ENCODE data around the gene POLR2H. TPM values are rescaled to one million over a fixed set of nuclear protein-coding genes. Genes with fewer than 3 reads are reported as not detected.

POLR2H gene
- total RNA-seq, 1 donor from 2014 or later = 64.3 TPM

DNA sequence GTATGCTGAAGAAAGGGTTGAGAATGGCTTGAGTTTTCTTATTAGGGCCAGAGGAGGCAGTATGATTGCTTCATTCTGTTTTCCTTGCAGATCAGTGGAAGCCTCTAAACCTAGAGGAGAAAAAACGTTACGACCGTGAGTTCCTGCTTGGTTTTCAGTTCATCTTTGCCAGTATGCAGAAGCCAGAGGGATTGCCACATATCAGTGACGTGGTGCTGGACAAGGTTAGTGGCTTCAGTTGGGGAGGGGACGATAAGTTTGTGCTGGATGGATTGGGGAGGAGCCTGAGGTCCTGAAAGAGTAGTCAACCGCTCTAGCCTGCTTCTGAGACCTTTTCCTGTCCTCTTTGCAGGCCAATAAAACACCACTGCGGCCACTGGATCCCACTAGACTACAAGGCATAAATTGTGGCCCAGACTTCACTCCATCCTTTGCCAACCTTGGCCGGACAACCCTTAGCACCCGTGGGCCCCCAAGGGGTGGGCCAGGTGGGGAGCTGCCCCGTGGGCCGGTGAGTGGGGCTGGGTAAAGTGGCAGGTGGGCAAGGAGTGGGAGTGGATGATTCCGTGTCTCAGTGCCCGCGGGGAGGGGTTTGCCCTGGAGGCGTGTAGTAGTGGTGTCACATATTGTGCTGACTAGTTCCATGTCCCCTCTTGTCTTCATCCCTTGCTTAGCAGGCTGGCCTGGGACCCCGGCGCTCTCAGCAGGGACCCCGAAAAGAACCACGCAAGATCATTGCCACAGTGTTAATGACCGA lies 38.6 kb upstream of the POLR2H start:
- peaks cover 27 to 78% of the 10 kb centered on the region in 2 donors for H3K36me3 ChIP-seq
- TF ChIP-seq POLR2AphosphoS5 (IDR thresholded peaks at IDR 0.05; ENCODE audit: insufficient read depth in 1 of 2, low read depth in 1 of 2) = no peak
- no peak for TF ChIP-seq POLR2A (IDR thresholded peaks at IDR 0.05)
- TF ChIP-seq, protein P1, sequence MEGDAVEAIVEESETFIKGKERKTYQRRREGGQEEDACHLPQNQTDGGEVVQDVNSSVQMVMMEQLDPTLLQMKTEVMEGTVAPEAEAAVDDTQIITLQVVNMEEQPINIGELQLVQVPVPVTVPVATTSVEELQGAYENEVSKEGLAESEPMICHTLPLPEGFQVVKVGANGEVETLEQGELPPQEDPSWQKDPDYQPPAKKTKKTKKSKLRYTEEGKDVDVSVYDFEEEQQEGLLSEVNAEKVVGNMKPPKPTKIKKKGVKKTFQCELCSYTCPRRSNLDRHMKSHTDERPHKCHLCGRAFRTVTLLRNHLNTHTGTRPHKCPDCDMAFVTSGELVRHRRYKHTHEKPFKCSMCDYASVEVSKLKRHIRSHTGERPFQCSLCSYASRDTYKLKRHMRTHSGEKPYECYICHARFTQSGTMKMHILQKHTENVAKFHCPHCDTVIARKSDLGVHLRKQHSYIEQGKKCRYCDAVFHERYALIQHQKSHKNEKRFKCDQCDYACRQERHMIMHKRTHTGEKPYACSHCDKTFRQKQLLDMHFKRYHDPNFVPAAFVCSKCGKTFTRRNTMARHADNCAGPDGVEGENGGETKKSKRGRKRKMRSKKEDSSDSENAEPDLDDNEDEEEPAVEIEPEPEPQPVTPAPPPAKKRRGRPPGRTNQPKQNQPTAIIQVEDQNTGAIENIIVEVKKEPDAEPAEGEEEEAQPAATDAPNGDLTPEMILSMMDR (IDR thresholded peaks at IDR 0.05) = no peak
- no peaks in the 10 kb centered on the region for H3K27me3 ChIP-seq
- no peaks in the 10 kb centered on the region for H3K9me3 ChIP-seq
- H3K27ac ChIP-seq = no peak overlapping the region
- H3K4me3 ChIP-seq = no peak overlapping the region
- intact Hi-C loops (cut with DNase I) = no loop called here
- H3K4me1 ChIP-seq = peaks cover 41% of the 10 kb centered on the region
- DNase-seq (ENCODE audit: extremely low spot score in 2 of 2) = no peak

DNA sequence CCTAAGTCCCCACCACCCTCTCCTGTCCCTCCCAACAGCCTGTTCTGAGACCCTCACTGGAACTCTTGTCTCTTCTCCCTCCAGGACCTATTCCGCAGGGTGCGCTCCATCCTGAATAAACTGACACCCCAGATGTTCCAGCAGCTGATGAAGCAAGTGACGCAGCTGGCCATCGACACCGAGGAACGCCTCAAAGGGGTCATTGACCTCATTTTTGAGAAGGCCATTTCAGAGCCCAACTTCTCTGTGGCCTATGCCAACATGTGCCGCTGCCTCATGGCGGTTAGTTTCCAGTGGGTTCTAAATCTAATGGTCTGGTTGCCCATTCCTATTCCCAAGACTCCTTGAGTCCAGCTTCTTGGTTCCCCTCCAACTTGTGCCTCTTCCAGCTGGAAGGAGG lies 37.8 kb upstream of the POLR2H start:
- Histone ChIP-seq H3K4me1 (peaks cover 33% of the 10 kb centered on the region), H3K27me3 (no peaks in the 10 kb centered on the region), H3K9me3 (no peaks in the 10 kb centered on the region), H3K4me3 (no peak overlapping the region), H3K36me3 (peaks cover 28 to 83% of the 10 kb centered on the region in 2 donors), H3K27ac (no peak overlapping the region)
- DNase-seq (ENCODE audit: extremely low spot score in 2 of 2) = no peak
- intact Hi-C loops (cut with DNase I) = no loop called here
- TF ChIP-seq, protein P1 (IDR thresholded peaks at IDR 0.05) = no peak
- TF ChIP-seq POLR2AphosphoS5 (IDR thresholded peaks at IDR 0.05; ENCODE audit: insufficient read depth in 1 of 2, low read depth in 1 of 2) (no peak), POLR2A (IDR thresholded peaks at IDR 0.05) (no peak)

DNA sequence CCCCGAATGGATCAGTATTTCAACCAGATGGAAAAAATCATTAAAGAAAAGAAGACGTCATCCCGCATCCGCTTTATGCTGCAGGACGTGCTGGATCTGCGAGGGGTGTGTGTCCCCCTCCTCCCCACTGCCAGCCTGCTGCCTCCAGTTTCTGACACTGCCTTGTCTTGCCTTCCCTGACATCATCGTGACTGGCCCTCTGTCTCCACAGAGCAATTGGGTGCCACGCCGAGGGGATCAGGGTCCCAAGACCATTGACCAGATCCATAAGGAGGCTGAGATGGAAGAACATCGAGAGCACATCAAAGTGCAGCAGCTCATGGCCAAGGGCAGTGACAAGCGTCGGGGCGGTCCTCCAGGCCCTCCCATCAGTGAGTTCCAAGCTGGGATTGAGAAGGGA lies 36.2 kb upstream of the POLR2H start:
- no peak for TF ChIP-seq POLR2A (IDR thresholded peaks at IDR 0.05)
- TF ChIP-seq, protein P1 (IDR thresholded peaks at IDR 0.05) = no peak
- intact Hi-C loops (cut with DNase I) = no loop called here
- no peaks in the 10 kb centered on the region for H3K9me3 ChIP-seq
- no peak overlapping the region for H3K27ac ChIP-seq
- H3K36me3 ChIP-seq = peaks cover 28 to 99% of the 10 kb centered on the region in 2 donors
- DNase-seq (ENCODE audit: extremely low spot score in 2 of 2) = no peak
- H3K4me3 ChIP-seq = no peak overlapping the region
- peaks cover 17% of the 10 kb centered on the region for H3K4me1 ChIP-seq
- no peaks in the 10 kb centered on the region for H3K27me3 ChIP-seq

DNA sequence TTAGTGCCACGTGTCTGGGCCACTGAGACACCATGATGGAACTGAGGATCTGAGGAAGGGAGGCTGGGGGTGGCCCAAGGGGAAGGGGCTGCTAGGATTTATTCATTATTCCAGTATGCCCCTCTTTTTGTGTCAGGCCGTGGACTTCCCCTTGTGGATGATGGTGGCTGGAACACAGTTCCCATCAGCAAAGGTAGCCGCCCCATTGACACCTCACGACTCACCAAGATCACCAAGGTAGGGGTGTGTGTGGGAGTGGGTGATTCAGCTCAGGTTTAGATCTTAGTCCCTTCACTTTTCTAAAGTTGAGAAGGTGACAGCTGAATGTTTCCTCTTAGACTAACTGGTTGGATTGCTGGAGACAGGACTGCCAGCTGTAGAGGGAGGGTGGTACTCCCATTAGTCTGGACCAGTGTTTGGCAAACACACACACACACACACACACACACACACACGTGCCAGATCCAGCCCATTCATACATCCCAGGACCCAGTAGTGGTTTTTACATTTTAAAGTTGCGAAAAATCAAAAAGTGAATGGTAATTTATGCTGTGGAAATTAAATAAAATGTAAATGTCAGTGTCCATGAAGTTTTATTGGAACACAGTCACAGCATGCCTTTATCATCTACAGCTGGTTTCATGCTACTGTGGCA lies 35.7 kb upstream of the POLR2H start:
- Histone ChIP-seq H3K27me3 (no peaks in the 10 kb centered on the region), H3K27ac (no peak overlapping the region), H3K36me3 (peaks cover 25 to 100% of the 10 kb centered on the region in 2 donors), H3K4me1 (peaks cover 11% of the 10 kb centered on the region), H3K9me3 (no peaks in the 10 kb centered on the region), H3K4me3 (no peak overlapping the region)
- intact Hi-C loops (cut with DNase I) = no loop called here
- TF ChIP-seq POLR2A (IDR thresholded peaks at IDR 0.05) = no peak
- TF ChIP-seq, protein P1 (IDR thresholded peaks at IDR 0.05) = no peak
- no peak for TF ChIP-seq POLR2AphosphoS5 (IDR thresholded peaks at IDR 0.05; ENCODE audit: insufficient read depth in 1 of 2, low read depth in 1 of 2)
- DNase-seq (ENCODE audit: extremely low spot score in 2 of 2) = no peak

DNA sequence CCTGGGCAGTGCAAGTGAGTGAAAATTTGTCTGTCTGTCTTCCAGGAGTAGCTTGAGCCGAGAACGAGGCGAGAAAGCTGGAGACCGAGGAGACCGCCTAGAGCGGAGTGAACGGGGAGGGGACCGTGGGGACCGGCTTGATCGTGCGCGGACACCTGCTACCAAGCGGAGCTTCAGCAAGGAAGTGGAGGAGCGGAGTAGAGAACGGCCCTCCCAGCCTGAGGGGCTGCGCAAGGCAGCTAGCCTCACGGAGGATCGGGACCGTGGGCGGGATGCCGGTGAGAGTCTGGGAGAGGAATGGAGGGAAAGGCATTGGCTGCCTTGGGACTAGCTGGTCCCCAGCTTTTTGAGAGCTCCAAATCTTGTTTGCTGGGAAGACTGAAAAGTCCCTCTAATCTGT lies 34.3 kb upstream of the POLR2H start:
- TF ChIP-seq POLR2A (IDR thresholded peaks at IDR 0.05) (no peak), POLR2AphosphoS5 (IDR thresholded peaks at IDR 0.05; ENCODE audit: insufficient read depth in 1 of 2, low read depth in 1 of 2) (no peak)
- TF ChIP-seq, protein P1 (IDR thresholded peaks at IDR 0.05) = no peak
- no peak overlapping the region for H3K27ac ChIP-seq
- H3K4me3 ChIP-seq = no peak overlapping the region
- peaks cover 23 to 100% of the 10 kb centered on the region in 2 donors for H3K36me3 ChIP-seq
- no peaks in the 10 kb centered on the region for H3K4me1 ChIP-seq
- intact Hi-C loops (cut with DNase I) = no loop called here
- H3K27me3 ChIP-seq = no peaks in the 10 kb centered on the region
- no peaks in the 10 kb centered on the region for H3K9me3 ChIP-seq
- DNase-seq (ENCODE audit: extremely low spot score in 2 of 2) = no peak

Data from vagina (tissue), 2 donors.